ENCODE data around the gene RCC2.
"Not testable (repeated sequence)": the region's sequence is repeated elsewhere in the genome, so short reads cannot be mapped to it uniquely, and the experiment has no call there.

RCC2 gene

DNA sequence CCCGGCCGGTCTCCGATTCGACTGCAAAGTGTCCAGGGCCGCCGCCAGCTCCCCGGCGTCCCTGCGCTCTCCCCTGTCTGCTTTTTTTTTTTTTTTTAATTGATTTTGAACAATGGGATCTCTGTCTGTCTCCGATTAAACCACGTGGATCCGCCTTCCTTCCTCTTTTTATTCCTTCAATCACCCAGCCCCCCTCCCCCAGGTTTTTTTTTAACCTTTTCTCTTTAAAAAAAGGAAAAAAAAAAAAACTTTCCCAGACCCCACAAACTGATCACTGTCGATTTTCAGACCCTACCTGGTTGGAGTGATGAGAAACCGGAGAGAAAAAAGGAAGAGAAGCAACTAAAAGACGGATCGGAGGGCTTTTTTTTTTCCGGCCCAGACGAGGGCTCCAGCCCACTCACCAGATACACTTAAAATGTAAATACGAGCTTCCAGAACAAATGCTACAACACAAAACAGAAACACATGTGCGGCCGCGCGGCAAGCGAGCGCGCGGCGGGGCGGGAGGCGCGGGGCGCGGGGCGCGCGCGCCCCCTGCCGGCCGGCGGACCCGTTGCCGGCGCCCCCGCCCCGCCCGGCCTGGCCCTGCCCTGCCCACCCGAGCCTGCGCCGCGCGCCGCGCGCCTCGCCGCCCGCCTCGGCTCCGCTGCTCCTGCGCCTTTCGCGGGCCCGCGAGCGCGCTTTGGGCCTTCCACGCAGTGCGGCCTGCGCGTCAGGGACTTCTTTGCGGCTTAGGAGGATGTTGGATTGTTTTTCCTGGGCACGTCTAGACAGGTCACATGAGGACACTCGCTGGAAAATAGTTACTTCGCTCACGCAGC is at the start of gene RCC2:
TSS of gene RCC2 (minus strand) at position 428 of the 824 bp plus-strand sequence. CDS start 1,163 bp downstream, outside the sequence.
- H3K4me3 ChIP-seq (ENCODE audit: control insufficient read depth, low read depth, low read length), result peak within 1 kb of the TSS; percentile 90
- DNase-seq (ENCODE audit: low read depth), result peak; percentile 78
- TF ChIP-seq, protein P1, sequence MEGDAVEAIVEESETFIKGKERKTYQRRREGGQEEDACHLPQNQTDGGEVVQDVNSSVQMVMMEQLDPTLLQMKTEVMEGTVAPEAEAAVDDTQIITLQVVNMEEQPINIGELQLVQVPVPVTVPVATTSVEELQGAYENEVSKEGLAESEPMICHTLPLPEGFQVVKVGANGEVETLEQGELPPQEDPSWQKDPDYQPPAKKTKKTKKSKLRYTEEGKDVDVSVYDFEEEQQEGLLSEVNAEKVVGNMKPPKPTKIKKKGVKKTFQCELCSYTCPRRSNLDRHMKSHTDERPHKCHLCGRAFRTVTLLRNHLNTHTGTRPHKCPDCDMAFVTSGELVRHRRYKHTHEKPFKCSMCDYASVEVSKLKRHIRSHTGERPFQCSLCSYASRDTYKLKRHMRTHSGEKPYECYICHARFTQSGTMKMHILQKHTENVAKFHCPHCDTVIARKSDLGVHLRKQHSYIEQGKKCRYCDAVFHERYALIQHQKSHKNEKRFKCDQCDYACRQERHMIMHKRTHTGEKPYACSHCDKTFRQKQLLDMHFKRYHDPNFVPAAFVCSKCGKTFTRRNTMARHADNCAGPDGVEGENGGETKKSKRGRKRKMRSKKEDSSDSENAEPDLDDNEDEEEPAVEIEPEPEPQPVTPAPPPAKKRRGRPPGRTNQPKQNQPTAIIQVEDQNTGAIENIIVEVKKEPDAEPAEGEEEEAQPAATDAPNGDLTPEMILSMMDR (conservative IDR thresholded peaks at IDR 0.05; ENCODE audit: control insufficient read depth, insufficient read depth, low read depth, low read length), result no peak

DNA sequence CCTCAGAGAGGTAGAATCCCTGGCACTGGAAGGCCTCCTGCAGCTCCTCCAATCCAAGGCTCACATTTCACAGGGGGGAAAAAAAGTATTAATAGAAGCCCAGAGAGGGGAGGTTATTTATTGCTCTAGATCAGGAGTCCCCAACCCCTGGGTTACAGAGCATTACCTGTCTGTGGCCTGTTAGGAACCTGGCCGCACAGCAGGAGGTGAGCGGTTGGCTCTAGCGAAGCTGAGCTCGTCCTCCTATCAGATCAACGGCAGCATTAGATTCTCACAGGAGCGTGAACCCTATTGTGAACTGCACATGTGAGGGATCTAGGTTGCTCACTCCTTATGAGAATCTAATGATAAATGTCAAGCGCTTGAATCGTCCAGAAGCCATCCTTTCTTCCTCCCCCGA is 46.8 kb upstream of the RCC2 start:
- TF ChIP-seq, protein P1 (conservative IDR thresholded peaks at IDR 0.05; ENCODE audit: control insufficient read depth, insufficient read depth, low read depth, low read length), result no peak
- no peak for DNase-seq (ENCODE audit: low read depth)
- H3K4me3 ChIP-seq (ENCODE audit: control insufficient read depth, low read depth, low read length), result no peak overlapping the region

DNA sequence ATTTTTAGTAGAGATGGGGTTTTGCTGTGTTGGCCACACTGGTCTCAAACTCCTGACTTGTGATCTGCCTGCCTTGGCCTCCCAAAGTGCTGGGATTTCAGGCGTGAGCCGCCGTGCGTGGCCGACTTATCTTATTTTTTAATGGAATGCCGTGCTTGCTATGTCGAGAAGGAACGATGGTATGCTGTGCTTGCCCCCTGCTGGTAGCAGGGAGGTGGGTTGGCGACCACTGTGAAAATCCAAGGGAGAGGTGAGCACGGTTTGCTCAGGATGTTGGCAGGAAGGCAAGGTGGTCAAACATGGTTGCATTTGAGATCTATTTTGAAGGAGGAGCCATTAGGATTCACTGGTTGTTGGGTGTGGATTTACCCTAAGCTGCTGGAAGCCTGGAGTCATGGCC is 45.8 kb upstream of the RCC2 start:
- TF ChIP-seq, protein P1 (conservative IDR thresholded peaks at IDR 0.05; ENCODE audit: control insufficient read depth, insufficient read depth, low read depth, low read length), result peak; percentile 54
- H3K4me3 ChIP-seq (ENCODE audit: control insufficient read depth, low read depth, low read length), result no peak overlapping the region
- peak; percentile 26 for DNase-seq (ENCODE audit: low read depth)

DNA sequence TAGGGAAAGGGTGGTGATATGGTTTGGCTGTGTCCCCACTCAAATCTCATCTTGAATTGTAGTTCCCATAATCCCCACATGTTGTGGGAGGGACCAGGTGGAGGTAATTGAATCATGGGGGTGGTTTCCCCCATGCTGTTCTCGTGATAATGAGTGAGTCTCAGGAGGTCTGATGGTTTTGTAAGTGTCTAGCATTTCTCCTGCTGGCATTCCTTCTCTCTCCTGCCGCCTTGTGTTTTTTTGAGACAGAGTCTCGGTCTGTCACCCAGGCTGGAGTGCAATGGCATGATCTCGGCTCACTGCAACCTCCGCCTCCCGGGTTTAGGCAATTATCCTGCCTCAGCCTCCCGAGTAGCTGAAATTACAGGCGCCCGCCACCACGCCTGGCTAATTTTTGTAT is 42.5 kb upstream of the RCC2 start:
- H3K4me3 ChIP-seq (ENCODE audit: control insufficient read depth, low read depth, low read length); DNase-seq (ENCODE audit: low read depth): not testable (repeated sequence)

DNA sequence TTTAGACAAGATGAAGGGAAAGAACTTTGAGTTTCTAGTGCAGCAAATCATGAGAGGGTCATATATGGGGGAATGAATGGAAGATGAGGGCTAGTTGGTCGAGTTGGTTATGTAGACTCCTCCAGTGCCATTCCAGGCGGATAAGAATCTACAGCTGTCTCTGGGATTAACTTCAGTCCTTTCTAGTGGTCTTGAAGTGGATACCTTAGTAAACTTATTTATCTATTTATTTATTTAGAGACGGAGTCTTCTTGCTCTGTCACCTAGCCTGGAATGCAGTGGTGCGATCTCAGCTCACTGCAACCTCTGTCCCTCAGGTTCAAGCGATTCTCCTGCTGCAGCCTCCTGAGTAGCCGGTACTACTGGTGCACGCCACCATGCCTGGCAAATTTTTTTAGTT is 41.4 kb upstream of the RCC2 start:
- TF ChIP-seq, protein P1 (conservative IDR thresholded peaks at IDR 0.05; ENCODE audit: control insufficient read depth, insufficient read depth, low read depth, low read length), result no peak
- no peak overlapping the region for H3K4me3 ChIP-seq (ENCODE audit: control insufficient read depth, low read depth, low read length)
- no peak for DNase-seq (ENCODE audit: low read depth)

DNA sequence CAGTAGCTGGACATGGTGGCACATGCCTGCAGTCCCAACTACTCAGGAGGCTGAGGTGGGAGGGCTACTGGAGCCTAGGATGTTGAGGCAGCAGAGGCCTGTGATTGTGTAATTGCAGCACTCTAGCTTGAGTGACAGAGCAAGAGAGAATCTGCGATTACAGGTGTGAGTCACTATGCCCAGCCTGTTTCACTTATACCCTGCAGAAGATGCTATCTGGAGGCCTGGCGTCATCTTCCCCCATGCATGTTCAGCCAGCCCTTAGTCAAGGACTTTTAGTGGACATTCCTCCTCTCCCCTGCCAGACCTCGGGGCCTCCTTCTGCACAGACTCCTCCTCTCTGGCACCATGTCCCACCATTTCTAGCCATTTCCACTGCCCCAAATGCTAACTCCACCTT is 36.3 kb upstream of the RCC2 start:
- TF ChIP-seq, protein P1 (conservative IDR thresholded peaks at IDR 0.05; ENCODE audit: control insufficient read depth, insufficient read depth, low read depth, low read length), result no peak
- DNase-seq (ENCODE audit: low read depth), result peak; percentile 74
- H3K4me3 ChIP-seq (ENCODE audit: control insufficient read depth, low read depth, low read length), result no peak overlapping the region

DNA sequence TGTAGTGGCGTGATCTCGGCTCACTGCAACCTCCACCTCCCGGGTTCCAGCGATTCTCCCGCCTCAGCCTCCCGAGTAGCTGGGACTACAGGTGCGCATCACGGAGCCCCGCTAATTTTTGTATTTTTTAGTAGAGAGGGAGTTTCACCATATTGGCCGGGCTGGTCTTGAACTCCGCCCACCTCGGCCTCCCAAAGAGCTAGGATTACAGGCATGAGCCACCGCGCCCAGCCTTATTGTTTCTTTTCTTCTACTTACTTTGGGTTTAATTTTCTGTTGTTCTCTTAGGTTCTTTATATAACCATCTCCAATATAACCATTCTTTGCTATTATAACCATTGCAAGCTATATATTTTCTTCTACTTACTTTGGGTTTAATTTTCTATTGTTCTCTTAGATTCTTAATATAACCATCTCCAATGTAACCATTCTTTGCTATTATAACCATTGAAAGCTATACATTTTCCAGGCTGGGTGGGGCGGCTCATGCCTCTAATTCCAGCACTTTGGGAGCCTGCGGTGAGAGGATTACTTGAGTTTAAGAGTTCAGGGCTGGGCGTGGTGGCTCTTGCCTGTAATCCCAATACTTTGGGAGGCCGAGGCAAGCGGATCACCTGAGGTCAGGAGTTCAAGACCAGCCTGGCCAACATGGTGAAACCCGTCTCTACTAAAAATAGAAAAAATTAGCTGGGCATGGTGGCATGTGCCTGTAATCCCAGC is 35.5 kb upstream of the RCC2 start:
- not testable (repeated sequence) for DNase-seq (ENCODE audit: low read depth); H3K4me3 ChIP-seq (ENCODE audit: control insufficient read depth, low read depth, low read length)

All from fibroblast of mammary gland (primary cell).